ENCODE data around the gene KRTAP5-9.
"Not testable (repeated sequence)": the region's sequence is repeated elsewhere in the genome, so short reads cannot be mapped to it uniquely, and the experiment has no call there.

KRTAP5-9 gene

GRCh38 chr11:71563406-71563805, 15.2 kb downstream of the KRTAP5-9 start:
- no peak for DNase-seq

GRCh38 chr11:71564430-71564829, 16.2 kb downstream of the KRTAP5-9 start:
- DNase-seq: no peak

GRCh38 chr11:71565263-71565662, 17.0 kb downstream of the KRTAP5-9 start, which contains the start of gene KRTAP5-10:
TSS of gene KRTAP5-10 (plus strand) at chr11:71565563. CDS start at chr11:71565588, 25 bp downstream.
- DNase-seq: no peak

GRCh38 chr11:71566081-71566620, 17.9 kb downstream of the KRTAP5-9 start:
- no peak for DNase-seq

GRCh38 chr11:71566626-71567599, 18.7 kb downstream of the KRTAP5-9 start:
- DNase-seq: not testable (repeated sequence)

- not testable (repeated sequence) for DNase-seq
These were observed 19.4 kb downstream of the KRTAP5-9 start for GRCh38 chr11:71567633-71568032.

- no peak for DNase-seq
These were observed 20.6 kb downstream of the KRTAP5-9 start for GRCh38 chr11:71568704-71569349.

GRCh38 chr11:71571101-71571850, 23.1 kb downstream of the KRTAP5-9 start:
- not testable (repeated sequence) for DNase-seq

- no peak for DNase-seq
These were observed 24.6 kb downstream of the KRTAP5-9 start for GRCh38 chr11:71572811-71573210.

- DNase-seq: no peak
These were observed 26.2 kb downstream of the KRTAP5-9 start for GRCh38 chr11:71574418-71574817.

GRCh38 chr11:71575723-71576424, 27.7 kb downstream of the KRTAP5-9 start:
- DNase-seq: no peak

- not testable (repeated sequence) for DNase-seq
These were observed 28.7 kb downstream of the KRTAP5-9 start for GRCh38 chr11:71576688-71577465.

- DNase-seq: no peak
These were observed 29.3 kb downstream of the KRTAP5-9 start for GRCh38 chr11:71577469-71578004.

GRCh38 chr11:71579513-71579912, 31.3 kb downstream of the KRTAP5-9 start:
- DNase-seq: not testable (repeated sequence)

- DNase-seq: no peak
These were observed 32.1 kb downstream of the KRTAP5-9 start for GRCh38 chr11:71580057-71581003.

GRCh38 chr11:71581826-71582225, 33.6 kb downstream of the KRTAP5-9 start:
- DNase-seq: no peak

GRCh38 chr11:71582309-71582895, 34.2 kb downstream of the KRTAP5-9 start, which contains the start of gene KRTAP5-11:
TSS of gene KRTAP5-11 (minus strand) at chr11:71582875. CDS start at chr11:71582837, 38 bp downstream.
- no peak for DNase-seq

- not testable (repeated sequence) for DNase-seq
These were observed 34.7 kb downstream of the KRTAP5-9 start for GRCh38 chr11:71582969-71583368.

GRCh38 chr11:71585673-71586072, 37.5 kb downstream of the KRTAP5-9 start:
- not testable (repeated sequence) for DNase-seq
